Glomerular endothelial cell (primary cell): ENCODE measurements around the gene ABHD4. TPM values are rescaled to one million over a fixed set of nuclear protein-coding genes. Genes with fewer than 3 reads are reported as not detected.
"Not testable (repeated sequence)": the region's sequence is repeated elsewhere in the genome, so short reads cannot be mapped to it uniquely, and the experiment has no call there.

Experiments
- DNase-seq: peaks from one replicate; pipeline ENCODE4 v3.0.0-alpha.2; 2011; ENCODE audit warnings: low read depth, low spot score; ENCODE audit errors: extremely low read depth
- total RNA-seq: library from RNA; depleted of rRNA; stranded (reverse); fragments of >200 nt; gene quantifications from 2 replicates; pipeline ENCODE4 v1.2.3, GENCODE V29; 2015

The ABHD4 gene, protein sequence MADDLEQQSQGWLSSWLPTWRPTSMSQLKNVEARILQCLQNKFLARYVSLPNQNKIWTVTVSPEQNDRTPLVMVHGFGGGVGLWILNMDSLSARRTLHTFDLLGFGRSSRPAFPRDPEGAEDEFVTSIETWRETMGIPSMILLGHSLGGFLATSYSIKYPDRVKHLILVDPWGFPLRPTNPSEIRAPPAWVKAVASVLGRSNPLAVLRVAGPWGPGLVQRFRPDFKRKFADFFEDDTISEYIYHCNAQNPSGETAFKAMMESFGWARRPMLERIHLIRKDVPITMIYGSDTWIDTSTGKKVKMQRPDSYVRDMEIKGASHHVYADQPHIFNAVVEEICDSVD
- 24.8 and 34.4 TPM in 2 replicates for total RNA-seq

- no peak for DNase-seq
These were observed at the start of gene ABHD4 for GRCh38 chr14:22598099-22598895. Gene ABHD4 (plus strand): TSS chr14:22598300. CDS start chr14:22598307, 7 bp downstream.

DNA sequence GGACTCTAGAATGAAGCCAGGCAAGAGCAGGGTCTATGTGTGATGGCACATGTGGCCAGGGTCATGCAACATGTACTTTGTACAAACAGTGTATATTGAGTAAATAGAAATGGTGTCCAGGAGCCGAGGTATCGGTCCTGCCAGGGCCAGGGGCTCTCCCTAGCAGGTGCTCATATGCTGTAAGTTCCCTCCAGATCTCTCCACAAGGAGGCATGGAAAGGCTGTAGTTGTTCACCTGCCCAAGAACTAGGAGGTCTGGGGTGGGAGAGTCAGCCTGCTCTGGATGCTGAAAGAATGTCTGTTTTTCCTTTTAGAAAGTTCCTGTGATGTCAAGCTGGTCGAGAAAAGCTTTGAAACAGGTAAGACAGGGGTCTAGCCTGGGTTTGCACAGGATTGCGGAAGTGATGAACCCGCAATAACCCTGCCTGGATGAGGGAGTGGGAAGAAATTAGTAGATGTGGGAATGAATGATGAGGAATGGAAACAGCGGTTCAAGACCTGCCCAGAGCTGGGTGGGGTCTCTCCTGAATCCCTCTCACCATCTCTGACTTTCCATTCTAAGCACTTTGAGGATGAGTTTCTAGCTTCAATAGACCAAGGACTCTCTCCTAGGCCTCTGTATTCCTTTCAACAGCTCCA, 48.7 kb upstream of the ABHD4 start:
- no peak for DNase-seq

DNA sequence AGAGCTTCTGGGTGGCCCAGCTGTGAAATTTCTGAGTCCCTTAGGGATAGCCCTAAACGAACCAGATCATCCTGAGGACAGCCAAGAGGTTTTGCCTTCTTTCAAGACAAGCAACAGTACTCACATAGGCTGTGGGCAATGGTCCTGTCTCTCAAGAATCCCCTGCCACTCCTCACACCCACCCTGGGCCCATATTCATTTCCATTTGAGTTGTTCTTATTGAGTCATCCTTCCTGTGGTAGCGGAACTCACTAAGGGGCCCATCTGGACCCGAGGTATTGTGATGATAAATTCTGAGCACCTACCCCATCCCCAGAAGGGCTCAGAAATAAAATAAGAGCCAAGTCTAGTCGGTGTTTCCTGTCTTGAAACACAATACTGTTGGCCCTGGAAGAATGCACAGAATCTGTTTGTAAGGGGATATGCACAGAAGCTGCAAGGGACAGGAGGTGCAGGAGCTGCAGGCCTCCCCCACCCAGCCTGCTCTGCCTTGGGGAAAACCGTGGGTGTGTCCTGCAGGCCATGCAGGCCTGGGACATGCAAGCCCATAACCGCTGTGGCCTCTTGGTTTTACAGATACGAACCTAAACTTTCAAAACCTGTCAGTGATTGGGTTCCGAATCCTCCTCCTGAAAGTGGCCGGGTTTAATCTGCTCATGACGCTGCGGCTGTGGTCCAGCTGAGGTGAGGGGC, 48.0 kb upstream of the ABHD4 start:
- DNase-seq: no peak

DNA sequence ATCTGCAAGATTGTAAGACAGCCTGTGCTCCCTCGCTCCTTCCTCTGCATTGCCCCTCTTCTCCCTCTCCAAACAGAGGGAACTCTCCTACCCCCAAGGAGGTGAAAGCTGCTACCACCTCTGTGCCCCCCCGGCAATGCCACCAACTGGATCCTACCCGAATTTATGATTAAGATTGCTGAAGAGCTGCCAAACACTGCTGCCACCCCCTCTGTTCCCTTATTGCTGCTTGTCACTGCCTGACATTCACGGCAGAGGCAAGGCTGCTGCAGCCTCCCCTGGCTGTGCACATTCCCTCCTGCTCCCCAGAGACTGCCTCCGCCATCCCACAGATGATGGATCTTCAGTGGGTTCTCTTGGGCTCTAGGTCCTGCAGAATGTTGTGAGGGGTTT, 46.5 kb upstream of the ABHD4 start:
- no peak for DNase-seq

DNA sequence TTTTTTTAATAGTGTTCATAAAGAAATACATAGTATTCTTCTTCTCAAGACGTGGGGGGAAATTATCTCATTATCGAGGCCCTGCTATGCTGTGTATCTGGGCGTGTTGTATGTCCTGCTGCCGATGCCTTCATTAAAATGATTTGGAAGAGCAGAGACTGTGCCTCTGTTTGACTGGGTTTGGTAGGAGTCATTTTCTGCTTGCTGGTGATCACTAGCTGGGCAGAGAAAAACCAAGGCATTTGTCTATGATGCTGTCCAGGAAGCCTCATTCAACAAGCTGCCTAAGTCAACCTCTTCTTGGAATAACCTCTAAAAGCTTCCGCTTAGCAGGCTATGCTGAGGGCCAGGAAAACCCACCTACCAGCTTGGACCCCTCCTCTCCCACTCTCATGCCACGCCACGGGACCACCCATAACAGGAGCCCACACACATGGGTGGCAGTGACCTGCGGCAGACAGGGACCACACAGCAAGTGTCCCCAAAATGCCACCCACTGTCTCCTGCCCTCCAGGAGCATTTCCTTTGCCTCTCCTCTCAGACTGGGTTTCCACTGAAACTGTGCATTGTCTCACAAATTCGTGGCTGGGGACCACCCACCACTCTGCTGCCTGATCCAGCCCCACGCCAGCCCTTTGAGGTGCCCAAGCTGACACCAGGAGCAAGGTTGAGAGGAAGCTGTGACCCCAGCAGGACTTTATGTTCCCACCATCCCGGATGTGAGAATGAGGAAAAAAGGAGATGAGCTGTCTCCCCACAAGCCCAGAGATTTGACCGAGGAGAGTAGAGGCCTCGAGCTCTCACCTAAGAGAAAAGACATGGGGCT, 45.9 kb upstream of the ABHD4 start:
- DNase-seq: no peak

DNA sequence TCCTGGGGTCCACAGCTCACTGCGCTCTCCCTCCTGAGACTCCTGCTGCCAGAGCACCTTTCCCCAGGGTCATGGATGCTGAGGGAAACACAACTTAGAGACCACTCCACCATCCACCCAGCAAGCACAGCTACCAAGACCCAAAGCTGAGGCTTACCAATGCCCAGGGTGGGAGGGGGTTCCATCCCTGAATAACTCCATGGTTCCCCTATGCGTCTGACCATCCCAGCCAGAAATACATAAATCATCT, 45.3 kb upstream of the ABHD4 start:
- DNase-seq: no peak

DNA sequence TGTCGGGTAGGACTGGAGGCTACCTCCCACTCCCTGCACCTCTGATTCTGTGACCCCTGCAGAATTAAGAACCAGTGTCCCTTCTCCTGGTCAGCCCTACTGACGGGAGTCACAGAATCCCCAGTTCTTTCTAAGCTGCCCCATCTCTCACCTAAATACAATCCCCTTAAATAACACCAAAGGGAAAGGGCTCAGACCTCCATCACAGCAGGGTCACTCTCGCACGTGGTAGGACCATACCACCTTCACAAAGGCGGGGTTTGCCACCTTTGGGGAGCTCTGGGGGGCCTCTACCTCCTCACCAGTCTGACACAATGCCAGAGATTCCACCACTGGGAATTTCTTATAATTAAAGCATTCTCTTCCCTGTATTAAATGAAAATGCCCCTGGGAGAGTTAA, 44.7 kb upstream of the ABHD4 start:
- no peak for DNase-seq

- DNase-seq: not testable (repeated sequence)
These were observed 44.1 kb upstream of the ABHD4 start for GRCh38 chr14:22553861-22554497.

DNA sequence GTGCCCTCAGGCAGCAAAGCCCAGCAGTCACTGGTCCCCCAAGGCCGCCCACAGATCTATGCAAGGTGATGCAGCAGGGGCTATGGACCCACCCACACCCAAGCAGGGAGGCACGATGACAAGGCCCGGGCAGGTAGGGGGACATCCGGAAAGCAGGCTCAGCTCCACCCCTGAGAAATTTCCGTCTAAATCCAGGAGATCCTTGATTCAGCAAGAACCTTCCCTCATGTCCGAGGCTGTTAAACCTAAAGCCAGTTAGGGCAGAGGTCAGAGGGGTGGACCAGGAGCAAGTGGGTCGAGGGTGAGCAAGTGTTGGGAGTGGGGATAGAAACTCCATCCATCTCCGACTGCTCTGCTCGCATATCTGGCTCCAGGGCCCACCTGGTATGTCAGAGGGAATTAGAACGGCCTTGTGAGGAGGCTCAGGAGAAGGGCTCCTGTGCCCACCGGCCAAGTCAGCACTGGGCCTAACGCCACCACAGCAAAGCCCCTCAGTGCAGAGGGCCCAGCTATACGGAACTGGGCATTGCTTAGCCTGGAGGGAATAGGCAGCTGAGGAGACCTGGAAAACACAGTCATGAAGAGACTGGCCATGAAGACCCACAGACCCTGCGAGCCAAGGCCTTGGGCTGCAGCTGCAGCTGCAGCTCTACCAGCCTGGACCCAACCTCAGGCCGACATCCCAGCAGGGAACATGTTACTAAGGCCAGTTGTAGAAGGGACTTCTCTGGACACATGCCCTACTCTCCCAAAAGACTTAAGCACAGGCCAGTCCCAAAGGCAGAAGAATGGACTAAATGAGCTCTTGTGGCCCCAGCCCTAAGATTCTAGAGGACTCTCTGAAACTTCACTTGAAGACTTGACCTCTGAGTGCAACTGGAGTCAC, 43.4 kb upstream of the ABHD4 start:
- DNase-seq: no peak

DNA sequence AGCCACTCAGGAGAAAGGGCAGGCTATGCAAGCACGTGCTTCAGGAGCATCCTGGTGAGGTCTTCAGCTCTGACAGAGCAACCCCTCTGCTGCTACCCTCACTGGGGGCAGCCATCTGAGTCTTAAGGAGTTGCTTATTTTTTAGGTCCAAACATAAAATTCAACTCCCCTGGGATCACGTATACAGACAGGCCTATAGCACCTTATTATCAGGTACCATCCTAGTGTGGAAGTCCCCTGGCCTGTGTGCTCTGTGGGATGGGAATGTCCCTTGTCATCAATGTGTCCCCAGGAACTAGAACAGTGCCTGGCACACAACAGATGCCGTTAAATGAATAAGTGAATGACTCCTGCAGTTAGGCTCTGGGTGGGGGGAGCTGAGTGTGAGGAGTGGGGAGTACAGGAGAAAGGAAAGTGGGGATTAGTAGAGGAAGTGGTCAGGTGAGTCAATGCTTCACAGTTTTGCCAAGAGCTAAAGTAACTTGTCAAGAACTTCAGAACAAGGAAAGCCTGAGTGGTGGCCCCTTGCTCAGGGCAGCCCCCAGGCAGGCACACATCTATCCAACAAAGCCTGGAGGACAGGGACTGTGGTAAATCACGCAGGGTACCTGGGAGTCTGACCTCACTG, 42.6 kb upstream of the ABHD4 start:
- DNase-seq: no peak

DNA sequence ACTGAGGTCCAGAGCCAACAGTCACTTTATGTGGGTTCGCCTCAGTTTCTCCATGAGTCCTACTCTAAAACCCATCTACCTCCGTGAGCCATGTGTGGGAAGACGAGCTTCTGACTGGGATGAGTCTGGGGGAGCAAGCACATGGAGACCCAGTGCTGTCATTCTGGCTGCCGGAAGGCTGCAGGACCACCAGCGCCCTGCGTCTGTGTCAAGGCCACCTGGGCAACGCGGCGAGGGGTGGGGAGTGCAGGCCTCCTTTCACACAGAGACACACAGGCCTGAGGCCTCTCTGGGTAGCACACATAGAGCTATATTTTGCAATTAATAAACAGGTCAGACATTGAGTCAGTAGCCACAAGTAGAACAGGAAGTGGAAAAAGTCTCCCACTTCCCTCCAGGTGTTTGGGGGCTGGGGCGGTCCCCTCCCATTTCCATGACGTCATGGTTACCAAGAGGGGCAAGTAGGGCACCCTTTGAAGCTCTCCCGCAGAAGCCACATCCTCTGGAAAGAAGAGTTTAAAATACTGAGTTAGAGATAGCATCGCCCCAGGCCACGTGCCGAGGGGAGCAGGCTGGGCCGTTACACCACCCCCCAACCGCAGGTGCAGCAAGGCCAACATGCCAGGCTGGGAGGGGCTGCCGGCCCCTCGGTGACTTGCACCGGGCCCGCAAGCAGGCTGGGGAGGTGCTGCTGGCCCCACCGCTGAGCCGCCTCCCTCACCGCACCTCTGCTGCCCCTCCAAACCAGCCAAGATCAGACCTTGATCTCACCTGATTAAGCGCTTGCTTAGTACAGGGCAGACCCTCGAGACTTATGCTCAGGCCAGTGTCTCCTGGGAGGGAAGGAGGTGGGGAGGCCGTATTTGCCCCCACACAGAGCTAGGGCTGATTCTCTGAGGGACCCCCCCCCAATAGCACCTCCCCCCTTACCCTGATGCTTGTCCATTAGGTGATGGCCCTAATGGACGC, 41.8 kb upstream of the ABHD4 start:
- DNase-seq: no peak

DNA sequence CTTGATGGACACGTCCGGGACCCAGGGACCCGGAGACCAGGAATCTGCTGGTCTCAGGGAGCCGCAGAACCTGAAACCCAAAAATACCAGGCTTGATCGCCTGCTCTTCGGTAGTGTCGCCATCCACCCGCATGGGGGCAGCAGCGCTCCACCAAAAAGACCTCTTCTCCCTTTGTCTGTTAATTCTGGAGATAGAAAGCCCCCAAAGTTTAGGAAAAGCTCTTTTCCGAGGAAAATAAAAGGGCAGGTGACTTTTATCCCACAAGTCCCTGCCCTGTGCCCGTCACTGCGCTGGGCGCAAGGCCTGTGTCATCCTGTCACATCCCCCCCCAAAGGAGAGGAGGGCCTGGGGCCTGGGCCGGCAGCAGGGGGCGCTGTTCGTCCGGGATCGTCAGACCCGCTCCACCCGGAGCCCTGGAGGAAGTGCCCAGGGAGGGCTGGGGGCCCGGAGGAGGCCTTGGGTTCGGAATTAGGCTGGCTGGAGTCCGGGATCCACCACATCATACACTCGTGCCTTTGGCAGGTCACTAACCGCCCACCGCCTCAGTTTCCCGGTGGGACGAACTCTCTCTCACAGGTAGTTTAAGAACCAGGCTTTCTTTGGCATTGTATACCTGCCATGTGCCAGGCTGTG, 41.0 kb upstream of the ABHD4 start:
- no peak for DNase-seq

DNA sequence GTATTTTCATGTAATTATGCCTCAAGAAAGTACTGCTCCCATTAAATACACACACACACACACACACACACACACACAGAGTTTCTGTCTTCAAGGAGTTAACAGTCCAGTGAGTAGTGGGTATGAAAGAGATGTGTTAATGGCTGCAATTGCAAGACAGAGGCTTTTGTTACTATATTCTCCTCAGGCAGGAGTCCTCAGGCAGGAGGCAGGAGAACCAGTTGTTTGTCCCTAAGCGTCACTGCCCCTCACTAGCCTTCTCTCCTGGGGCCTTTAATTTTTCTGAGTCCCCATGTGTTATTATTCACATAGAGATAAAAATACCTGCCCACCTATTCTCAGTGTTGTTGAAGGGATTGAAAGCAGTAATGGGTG, 40.3 kb upstream of the ABHD4 start:
- no peak for DNase-seq

DNA sequence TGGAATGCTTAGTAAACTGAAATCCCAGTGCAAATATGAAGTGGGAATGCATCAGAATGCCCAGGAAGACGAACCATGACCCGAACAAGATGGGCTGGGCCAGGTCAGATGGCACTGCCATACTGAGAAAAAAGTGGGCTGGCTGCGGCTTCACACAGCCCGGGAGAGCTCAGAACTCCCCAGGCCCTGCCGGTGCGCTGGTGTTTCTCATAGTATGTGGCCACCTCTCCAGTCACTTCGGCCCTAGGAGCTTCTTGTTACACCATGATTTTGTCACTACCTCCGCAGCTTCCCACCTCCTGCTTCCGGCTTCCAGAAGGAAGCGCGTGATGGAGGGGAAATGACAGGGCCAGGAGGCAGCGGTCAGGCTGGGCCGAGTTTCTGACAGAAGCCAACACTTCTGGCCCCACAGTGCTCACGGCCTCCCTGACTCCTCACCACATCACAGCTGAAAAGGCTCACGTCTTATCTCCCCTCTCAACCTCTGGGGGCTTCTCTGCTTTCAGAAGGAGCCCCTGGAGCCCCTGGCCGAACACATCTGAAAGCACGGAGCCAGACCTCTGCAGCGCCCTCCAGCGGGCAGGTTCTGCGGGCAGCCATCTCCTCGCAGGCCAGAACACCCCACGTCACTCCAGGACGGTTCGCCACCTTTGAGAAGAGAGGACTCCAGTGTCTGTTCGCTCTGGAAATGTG, 39.7 kb upstream of the ABHD4 start:
- DNase-seq: no peak

DNA sequence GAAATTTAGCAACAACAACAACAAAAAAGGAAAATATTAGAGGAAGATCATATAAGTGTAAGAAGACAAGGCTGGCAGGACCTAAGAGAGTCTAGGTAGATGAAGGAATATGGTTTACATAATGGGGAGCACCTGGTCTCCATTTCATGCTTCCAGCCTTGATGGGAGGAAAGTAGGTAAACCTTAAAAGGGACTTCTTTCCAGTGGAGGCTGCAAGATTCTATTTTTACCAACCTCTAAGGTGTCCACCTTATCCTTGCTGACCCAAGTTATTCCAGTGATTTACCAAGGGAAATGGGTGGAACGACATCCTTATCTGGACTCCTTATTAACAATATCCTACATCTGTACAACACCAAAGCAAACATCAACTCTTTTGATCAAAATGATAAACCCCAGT, 39.1 kb upstream of the ABHD4 start:
- DNase-seq: no peak

DNA sequence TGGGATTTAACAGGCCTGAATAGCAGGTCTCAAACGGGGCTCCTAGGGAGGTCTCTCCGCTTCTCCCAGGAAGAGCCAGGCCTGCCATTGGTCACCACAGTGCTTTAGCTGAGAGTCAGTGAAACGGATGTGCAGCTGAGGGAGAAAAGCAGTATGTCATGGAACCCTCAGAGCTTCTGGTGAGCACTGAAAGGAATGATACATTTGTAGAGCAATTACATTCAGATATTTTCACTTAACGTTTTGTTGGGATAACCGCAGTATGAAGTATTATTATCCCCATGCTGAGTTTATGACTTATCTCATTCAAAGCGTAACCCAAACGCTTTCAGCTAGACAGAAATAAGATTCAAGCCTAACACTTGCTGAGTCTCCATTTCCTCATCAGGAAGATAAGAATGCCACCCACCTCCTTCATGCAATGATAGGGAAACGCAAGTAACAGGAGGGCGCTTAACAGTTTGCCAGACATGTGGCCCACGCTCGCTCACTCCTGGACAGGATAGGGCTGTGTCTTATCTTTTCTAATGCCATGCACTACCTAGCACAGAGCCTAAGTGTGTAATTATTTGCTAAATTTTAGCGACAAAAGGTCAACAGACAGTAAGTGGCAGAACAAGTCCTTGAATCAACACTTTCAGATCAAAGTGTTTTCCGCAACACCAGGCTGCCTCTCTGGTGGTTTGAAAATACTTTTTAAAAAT, 37.3 kb upstream of the ABHD4 start:
- no peak for DNase-seq
